ENCODE measurements around the gene AAK1. TPM values are rescaled to one million over a fixed set of nuclear protein-coding genes. Genes with fewer than 3 reads are reported as not detected.

Gene AAK1
- total RNA-seq, 1 donor from 2014 or later: 45.5 TPM

- Mint-ChIP-seq H3K27me3 (no peaks in the 10 kb centered on the region), H3K27ac (no peak overlapping the region), H3K4me3 (no peak overlapping the region), H3K9me3 (no peaks in the 10 kb centered on the region), H3K4me1 (ENCODE audit: unreplicated experiment) (peaks cover 43% of the 10 kb centered on the region), H3K36me3 (peaks cover 16% of the 10 kb centered on the region)
- TF ChIP-seq, protein P1, sequence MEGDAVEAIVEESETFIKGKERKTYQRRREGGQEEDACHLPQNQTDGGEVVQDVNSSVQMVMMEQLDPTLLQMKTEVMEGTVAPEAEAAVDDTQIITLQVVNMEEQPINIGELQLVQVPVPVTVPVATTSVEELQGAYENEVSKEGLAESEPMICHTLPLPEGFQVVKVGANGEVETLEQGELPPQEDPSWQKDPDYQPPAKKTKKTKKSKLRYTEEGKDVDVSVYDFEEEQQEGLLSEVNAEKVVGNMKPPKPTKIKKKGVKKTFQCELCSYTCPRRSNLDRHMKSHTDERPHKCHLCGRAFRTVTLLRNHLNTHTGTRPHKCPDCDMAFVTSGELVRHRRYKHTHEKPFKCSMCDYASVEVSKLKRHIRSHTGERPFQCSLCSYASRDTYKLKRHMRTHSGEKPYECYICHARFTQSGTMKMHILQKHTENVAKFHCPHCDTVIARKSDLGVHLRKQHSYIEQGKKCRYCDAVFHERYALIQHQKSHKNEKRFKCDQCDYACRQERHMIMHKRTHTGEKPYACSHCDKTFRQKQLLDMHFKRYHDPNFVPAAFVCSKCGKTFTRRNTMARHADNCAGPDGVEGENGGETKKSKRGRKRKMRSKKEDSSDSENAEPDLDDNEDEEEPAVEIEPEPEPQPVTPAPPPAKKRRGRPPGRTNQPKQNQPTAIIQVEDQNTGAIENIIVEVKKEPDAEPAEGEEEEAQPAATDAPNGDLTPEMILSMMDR (conservative IDR thresholded peaks at IDR 0.05): no peak
- no peak for DNase-seq (ENCODE audit: extremely low spot score, unreplicated experiment)
These were observed 4.9 kb downstream of the AAK1 start for GRCh38 chr2:69638630-69639029.

- TF ChIP-seq, protein P1 (conservative IDR thresholded peaks at IDR 0.05): no peak
- no peak for DNase-seq (ENCODE audit: extremely low spot score, unreplicated experiment)
- Mint-ChIP-seq H3K27me3 (no peaks in the 10 kb centered on the region), H3K4me3 (no peak overlapping the region), H3K27ac (no peak overlapping the region), H3K36me3 (peaks cover 16% of the 10 kb centered on the region), H3K4me1 (ENCODE audit: unreplicated experiment) (peaks cover 43% of the 10 kb centered on the region), H3K9me3 (no peaks in the 10 kb centered on the region)
These were observed 5.6 kb downstream of the AAK1 start for GRCh38 chr2:69637923-69638322.

GRCh38 chr2:69636395-69636794, 7.1 kb downstream of the AAK1 start:
- H3K4me3 Mint-ChIP-seq: no peak overlapping the region
- H3K4me1 Mint-ChIP-seq (ENCODE audit: unreplicated experiment): peaks cover 34% of the 10 kb centered on the region
- no peaks in the 10 kb centered on the region for H3K9me3 Mint-ChIP-seq
- H3K36me3 Mint-ChIP-seq: peaks cover 16% of the 10 kb centered on the region
- H3K27me3 Mint-ChIP-seq: no peaks in the 10 kb centered on the region
- TF ChIP-seq, protein P1 (conservative IDR thresholded peaks at IDR 0.05): no peak
- DNase-seq (ENCODE audit: extremely low spot score, unreplicated experiment): no peak
- H3K27ac Mint-ChIP-seq: no peak overlapping the region

DNA sequence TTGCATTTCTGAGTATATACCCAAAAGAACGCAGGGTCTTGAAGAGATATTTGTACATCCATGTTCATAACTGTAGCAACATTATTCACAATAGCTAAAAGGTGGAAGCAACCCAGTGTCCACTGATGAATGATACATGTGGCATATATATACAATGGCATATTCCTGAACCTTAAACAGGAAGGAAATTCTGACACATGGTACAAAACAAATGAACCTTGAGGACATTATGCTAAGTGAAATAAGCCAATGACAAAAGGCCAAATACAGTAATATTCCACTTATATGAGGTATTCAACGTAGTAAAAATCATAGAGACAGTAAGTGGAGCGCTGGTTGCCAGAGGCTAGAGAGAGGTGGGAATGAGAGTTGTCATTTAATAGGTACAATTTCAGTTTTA, 8.1 kb downstream of the AAK1 start:
- H3K27ac Mint-ChIP-seq: no peak overlapping the region
- TF ChIP-seq, protein P1 (conservative IDR thresholded peaks at IDR 0.05): no peak
- H3K4me3 Mint-ChIP-seq: no peak overlapping the region
- peaks cover 13% of the 10 kb centered on the region for H3K36me3 Mint-ChIP-seq
- H3K4me1 Mint-ChIP-seq (ENCODE audit: unreplicated experiment): peaks cover 24% of the 10 kb centered on the region
- no peaks in the 10 kb centered on the region for H3K27me3 Mint-ChIP-seq
- no peak for DNase-seq (ENCODE audit: extremely low spot score, unreplicated experiment)
- H3K9me3 Mint-ChIP-seq: no peaks in the 10 kb centered on the region

DNA sequence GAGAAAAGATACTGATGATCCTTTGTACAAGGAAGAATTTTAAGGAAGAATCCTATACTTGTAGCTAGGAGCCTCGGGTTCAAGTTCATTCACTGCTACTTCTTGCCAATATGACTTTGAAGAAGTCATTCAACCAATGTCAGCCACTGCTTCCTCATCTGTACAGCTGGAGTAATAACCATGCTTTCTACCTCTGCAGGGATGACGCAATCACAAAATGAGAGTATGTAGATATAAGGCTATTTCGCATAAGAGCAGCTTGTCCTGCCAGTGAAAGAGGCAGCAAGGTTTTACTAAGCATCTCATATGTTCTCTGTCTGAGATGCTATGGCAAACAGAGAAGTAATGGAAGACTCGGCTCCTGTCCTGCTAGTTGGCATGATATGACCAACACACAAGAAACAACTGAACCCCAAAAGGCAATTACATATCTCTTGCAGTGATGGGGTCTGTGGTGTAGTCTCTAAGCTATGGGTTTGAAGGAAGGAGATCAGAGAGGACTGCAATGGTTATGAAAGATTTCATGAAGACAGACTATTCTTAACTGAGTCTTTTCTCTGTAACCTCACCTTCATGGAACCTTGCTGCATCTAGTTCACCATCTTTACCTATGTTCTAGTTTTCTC, 9.2 kb downstream of the AAK1 start:
- TF ChIP-seq, protein P1 (conservative IDR thresholded peaks at IDR 0.05): no peak
- H3K27ac Mint-ChIP-seq: no peak overlapping the region
- no peak for DNase-seq (ENCODE audit: extremely low spot score, unreplicated experiment)
- peaks cover 13% of the 10 kb centered on the region for H3K36me3 Mint-ChIP-seq
- no peak overlapping the region for H3K4me3 Mint-ChIP-seq
- H3K9me3 Mint-ChIP-seq: no peaks in the 10 kb centered on the region
- no peaks in the 10 kb centered on the region for H3K27me3 Mint-ChIP-seq
- H3K4me1 Mint-ChIP-seq (ENCODE audit: unreplicated experiment): peaks cover 14% of the 10 kb centered on the region
